GM12892 (cell line): ENCODE measurements around the gene UQCC3.

Experiments used
- POLR2A ChIP-seq: IDR thresholded peaks from 2 replicates; pipeline ENCODE4 v1.6.1; 2011; ENCODE audit warnings: low read depth, low read length, control low read depth
- POLR2AphosphoS5 ChIP-seq: IDR thresholded peaks from 2 replicates; pipeline ENCODE4 v1.6.1; 2011; ENCODE audit warnings: low read depth, low read length, control low read depth
- TAF1 ChIP-seq: IDR thresholded peaks from 2 replicates; pipeline ENCODE4 v1.6.1; 2011; ENCODE audit warnings: low read depth, mild to moderate bottlenecking, control low read depth, low read length, borderline replicate concordance

- TF ChIP-seq POLR2A (peak; percentile 99), POLR2AphosphoS5 (peak; percentile 99), TAF1 (peak; percentile 98)
These were observed 6.3 kb upstream of the UQCC3 start, which contains the start of the genes C11orf98 and CSKMT for GRCh38 chr11:62665075-62665598.
